RCC 7860 (cell line): Measurements from ENCODE around the gene ROR2.
"Not testable (repeated sequence)": the region's sequence is repeated elsewhere in the genome, so short reads cannot be mapped to it uniquely, and the experiment has no call there.

ENCODE experiments used
- DNase-seq: peaks from one replicate; pipeline ENCODE4 v3.0.0-alpha.2; 2015; ENCODE audit warnings: low spot score
- FAIRE-seq: peaks from 2 replicates; lab custom pipeline; 2012; peaks lifted over from hg19 to GRCh38; lab: Jason Lieb, UNC

The ROR2 gene

GRCh38 chr9:91949946-91950664 is at the start of gene ROR2:
ROR2 (minus strand) TSS chr9:91950228.
- no peak for DNase-seq
- no peak for FAIRE-seq

- FAIRE-seq (no peak), DNase-seq (no peak)
Measured at GRCh38 chr9:91995000-91995655, 45.1 kb upstream of the ROR2 start.

GRCh38 chr9:91994422-91994821 is 44.4 kb upstream of the ROR2 start:
- FAIRE-seq (no peak), DNase-seq (no peak)

- no peak for FAIRE-seq
- DNase-seq = no peak
Measured at GRCh38 chr9:91992461-91993041, 42.5 kb upstream of the ROR2 start.

- DNase-seq (no peak), FAIRE-seq (no peak)
Measured at GRCh38 chr9:91991721-91992341, 41.8 kb upstream of the ROR2 start.

GRCh38 chr9:91986248-91986647 is 36.2 kb upstream of the ROR2 start:
- FAIRE-seq (no peak), DNase-seq (no peak)

GRCh38 chr9:91985692-91986091 is 35.7 kb upstream of the ROR2 start:
- FAIRE-seq = no peak
- no peak for DNase-seq

GRCh38 chr9:91978740-91979414 is 28.8 kb upstream of the ROR2 start:
- peak; percentile 51 for DNase-seq
- peak; percentile 37 for FAIRE-seq

- DNase-seq, FAIRE-seq: not testable (repeated sequence)
Measured at GRCh38 chr9:91975254-91975653, 25.2 kb upstream of the ROR2 start.

- DNase-seq (no peak), FAIRE-seq (no peak)
Measured at GRCh38 chr9:91972711-91973110, 22.7 kb upstream of the ROR2 start.

GRCh38 chr9:91972076-91972626 is 22.1 kb upstream of the ROR2 start:
- DNase-seq (no peak), FAIRE-seq (no peak)

GRCh38 chr9:91967259-91967658 is 17.2 kb upstream of the ROR2 start:
- DNase-seq (no peak), FAIRE-seq (no peak)

GRCh38 chr9:91966503-91966902 is 16.5 kb upstream of the ROR2 start:
- DNase-seq (no peak), FAIRE-seq (no peak)

GRCh38 chr9:91963711-91964240 is 13.7 kb upstream of the ROR2 start:
- DNase-seq = no peak
- no peak for FAIRE-seq

- DNase-seq = no peak
- no peak for FAIRE-seq
Measured at GRCh38 chr9:91960367-91960766, 10.3 kb upstream of the ROR2 start.

- FAIRE-seq = no peak
- no peak for DNase-seq
Measured at GRCh38 chr9:91958174-91958573, 8.1 kb upstream of the ROR2 start.

- DNase-seq (peak; percentile 46), FAIRE-seq (peak; percentile 61)
Measured at GRCh38 chr9:91954841-91955471, 4.9 kb upstream of the ROR2 start.

- no peak for FAIRE-seq
- DNase-seq = no peak
Measured at GRCh38 chr9:91953718-91954117, 3.7 kb upstream of the ROR2 start.

- FAIRE-seq = no peak
Measured at GRCh38 chr9:91951944-91952520, 2.0 kb upstream of the ROR2 start.

More at GRCh38 chr9:91951944-91952520, 2.0 kb upstream of the ROR2 start:
- no peak for DNase-seq
